Fibroblast of mammary gland (primary cell): ENCODE results near the gene CHIC2.
"Not testable (repeated sequence)": the region's sequence is repeated elsewhere in the genome, so short reads cannot be mapped to it uniquely, and the experiment has no call there.

Experiments used
- DNase-seq: peaks from one replicate; pipeline ENCODE4 v3.0.0-alpha.2; 2010; ENCODE audit warnings: low read depth
- H3K4me3 ChIP-seq: 2 replicates; pipeline ENCODE4 v1.5.1; 2011; ENCODE audit warnings: low read depth, mild to moderate bottlenecking, low read length, moderate library complexity; ENCODE audit not compliant: control insufficient read depth
- TF ChIP-seq, protein P1 (sequence below): conservative IDR thresholded peaks from 2 replicates; pipeline ENCODE4 v1.5.1; 2011; ENCODE audit warnings: low read depth, low read length, inconsistent platforms; ENCODE audit not compliant: control insufficient read depth, insufficient read depth

Gene CHIC2

GRCh38 chr4:54064317-54065111, at the start of gene CHIC2:
Gene CHIC2, minus strand, starts transcription at chr4:54064605. Its CDS starts 305 bp downstream, at chr4:54064300.
- DNase-seq, result peak; percentile 91
- TF ChIP-seq, protein P1, sequence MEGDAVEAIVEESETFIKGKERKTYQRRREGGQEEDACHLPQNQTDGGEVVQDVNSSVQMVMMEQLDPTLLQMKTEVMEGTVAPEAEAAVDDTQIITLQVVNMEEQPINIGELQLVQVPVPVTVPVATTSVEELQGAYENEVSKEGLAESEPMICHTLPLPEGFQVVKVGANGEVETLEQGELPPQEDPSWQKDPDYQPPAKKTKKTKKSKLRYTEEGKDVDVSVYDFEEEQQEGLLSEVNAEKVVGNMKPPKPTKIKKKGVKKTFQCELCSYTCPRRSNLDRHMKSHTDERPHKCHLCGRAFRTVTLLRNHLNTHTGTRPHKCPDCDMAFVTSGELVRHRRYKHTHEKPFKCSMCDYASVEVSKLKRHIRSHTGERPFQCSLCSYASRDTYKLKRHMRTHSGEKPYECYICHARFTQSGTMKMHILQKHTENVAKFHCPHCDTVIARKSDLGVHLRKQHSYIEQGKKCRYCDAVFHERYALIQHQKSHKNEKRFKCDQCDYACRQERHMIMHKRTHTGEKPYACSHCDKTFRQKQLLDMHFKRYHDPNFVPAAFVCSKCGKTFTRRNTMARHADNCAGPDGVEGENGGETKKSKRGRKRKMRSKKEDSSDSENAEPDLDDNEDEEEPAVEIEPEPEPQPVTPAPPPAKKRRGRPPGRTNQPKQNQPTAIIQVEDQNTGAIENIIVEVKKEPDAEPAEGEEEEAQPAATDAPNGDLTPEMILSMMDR, result no peak

DNA sequence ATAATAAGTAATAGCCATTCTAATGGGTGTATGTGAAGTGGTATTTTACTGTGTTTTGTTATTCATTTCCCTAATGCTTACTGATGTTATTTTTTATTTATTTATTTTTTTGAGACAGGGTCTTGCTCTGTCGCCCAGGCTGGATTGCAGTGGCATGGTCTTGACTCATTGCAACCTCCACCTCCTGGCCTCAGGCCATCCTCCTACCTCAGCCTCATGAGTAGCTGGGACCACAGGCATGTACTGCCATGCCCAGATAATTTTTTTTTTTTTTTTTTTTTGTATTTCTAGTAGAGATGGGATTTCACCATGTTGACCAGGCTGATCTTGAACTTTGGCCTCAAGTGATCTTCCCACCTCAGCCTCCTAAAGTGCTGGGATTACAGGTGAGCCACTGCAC, 48.8 kb upstream of the CHIC2 start:
- not testable (repeated sequence) for H3K4me3 ChIP-seq

More at GRCh38 chr4:54064317-54065111, at the start of gene CHIC2:
- peak within 1 kb of the TSS; percentile 94 for H3K4me3 ChIP-seq

DNA sequence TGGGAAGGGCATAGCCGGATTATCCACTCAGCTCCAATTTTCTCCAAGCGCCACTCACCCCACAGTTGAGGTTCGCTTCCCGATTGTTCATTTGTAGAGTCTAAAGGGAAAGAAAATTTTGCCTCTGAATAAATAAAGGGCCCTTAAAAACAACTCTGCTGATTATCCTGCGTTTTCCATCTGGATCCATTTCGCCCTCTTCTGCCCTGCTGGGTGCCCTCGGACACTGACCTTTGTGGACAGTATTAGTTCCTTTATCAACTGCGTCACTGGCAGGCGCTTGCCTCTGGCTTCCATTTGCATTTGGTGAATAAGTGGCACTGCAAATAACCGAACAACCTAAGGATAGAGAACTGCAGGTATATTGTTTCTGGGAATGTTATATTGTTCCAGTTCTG, 45.6 kb upstream of the CHIC2 start:
- H3K4me3 ChIP-seq, result no peak overlapping the region

More for the DNA sequence above, 48.8 kb upstream of the CHIC2 start:
- not testable (repeated sequence) for DNase-seq

DNA sequence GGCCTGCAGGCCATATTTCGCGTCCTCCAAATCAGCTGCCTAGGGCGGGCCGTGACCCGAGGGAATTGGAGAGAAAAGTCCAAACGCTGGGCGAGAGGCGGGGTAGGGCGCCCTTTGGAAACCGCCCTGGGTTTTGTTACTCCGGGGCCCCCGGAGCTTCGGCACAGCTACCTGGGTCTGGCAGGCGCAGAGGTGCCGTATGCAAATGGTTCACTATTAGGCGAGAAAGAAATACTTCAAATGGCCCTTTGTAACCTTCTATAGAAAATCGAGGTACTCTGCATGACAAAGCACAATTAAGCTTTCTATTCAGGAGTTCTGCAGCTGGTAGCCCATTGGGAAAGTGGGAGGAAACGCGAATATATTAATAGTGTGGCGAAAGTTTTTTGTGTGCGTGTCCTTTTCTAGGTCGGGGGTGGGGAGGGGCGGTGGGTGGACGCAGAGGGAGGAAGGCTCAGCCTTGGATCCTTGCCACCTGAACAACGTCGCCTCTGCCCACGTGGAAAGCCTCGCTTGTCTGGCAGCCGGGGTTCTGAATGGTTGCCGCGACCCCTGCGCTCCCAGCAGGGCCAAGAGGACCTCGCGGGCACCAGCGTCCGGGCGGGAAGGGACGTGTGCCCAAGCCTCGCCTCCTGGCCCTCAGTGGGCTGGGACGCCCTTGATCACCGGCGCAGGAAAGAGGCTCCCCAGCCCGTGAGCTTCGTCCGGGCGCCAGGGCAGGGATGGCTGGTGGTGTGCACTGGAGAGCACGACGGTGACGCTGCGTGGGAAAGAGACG, 45.0 kb upstream of the CHIC2 start:
- DNase-seq, result no peak
- H3K4me3 ChIP-seq, result no peak overlapping the region
- TF ChIP-seq, protein P1, result no peak

More for the DNA sequence above, 45.6 kb upstream of the CHIC2 start:
- no peak for DNase-seq
- TF ChIP-seq, protein P1, result no peak

- H3K4me3 ChIP-seq, result no peak overlapping the region
- TF ChIP-seq, protein P1, result no peak
- DNase-seq, result no peak
Observed at GRCh38 chr4:54107951-54108748, 43.7 kb upstream of the CHIC2 start.

GRCh38 chr4:54104907-54105306, 40.5 kb upstream of the CHIC2 start:
- no peak for DNase-seq
- TF ChIP-seq, protein P1, result no peak

More at GRCh38 chr4:54104907-54105306, 40.5 kb upstream of the CHIC2 start:
- no peak overlapping the region for H3K4me3 ChIP-seq
